A673 (cell line): ENCODE data around the gene MAP3K5.

Experiments used
- EZH2 ChIP-seq: fragments of 200-600 bp; sonication (generic); IDR thresholded peaks from 2 replicates; pipeline ENCODE4 v1.6.1; 2017; ENCODE audit warnings: borderline replicate concordance, low read depth, mild to moderate bottlenecking, mixed read lengths, antibody characterized with exemption, low read length; ENCODE audit not compliant: poor library complexity, severe bottlenecking
- TF ChIP-seq, protein P1 (sequence below): fragments of 300-800, 200-600 bp; sonication (generic); conservative IDR thresholded peaks from 2 replicates; pipeline ENCODE4 v1.5.1; 2017; ENCODE audit warnings: low read depth, mild to moderate bottlenecking, antibody characterized with exemption, low read length, moderate library complexity, mixed read lengths

DNA sequence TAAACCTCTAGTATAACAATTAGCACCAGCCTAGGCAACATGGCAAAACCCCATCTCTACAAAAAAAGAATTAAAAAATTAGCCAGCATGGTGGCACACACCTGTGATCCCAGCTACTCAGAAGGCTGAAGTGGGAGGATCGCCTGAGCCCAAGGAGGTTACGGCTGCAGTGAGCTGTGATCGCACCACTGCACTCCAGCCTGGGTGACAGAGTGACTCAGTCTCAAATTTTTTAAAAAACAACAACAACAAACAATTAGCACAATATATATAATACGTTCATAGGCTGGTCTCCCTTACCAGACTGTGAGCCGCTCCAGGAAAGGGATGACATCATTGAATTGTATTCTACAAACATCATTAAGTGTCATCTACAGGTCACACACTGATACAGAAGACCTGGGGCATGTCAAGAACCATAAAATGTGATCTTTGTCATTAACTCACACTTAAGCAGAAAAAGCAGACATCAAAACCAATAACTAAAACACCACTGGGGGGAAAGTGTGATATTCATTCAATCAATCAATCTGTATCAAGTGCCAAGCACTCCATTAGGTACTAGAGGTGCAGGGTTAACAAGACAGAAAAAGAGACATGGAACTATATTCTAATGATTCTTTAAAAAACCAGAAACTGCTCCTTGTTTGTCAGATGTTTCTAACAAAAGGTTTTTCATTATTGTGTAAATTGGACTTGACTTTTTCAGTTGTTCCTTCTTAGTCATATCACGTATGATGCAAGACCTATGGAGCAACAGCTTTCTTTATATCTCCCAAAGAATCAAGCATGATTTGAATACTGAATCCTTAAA, 17.8 kb downstream of the MAP3K5 start:
- TF ChIP-seq, protein P1, sequence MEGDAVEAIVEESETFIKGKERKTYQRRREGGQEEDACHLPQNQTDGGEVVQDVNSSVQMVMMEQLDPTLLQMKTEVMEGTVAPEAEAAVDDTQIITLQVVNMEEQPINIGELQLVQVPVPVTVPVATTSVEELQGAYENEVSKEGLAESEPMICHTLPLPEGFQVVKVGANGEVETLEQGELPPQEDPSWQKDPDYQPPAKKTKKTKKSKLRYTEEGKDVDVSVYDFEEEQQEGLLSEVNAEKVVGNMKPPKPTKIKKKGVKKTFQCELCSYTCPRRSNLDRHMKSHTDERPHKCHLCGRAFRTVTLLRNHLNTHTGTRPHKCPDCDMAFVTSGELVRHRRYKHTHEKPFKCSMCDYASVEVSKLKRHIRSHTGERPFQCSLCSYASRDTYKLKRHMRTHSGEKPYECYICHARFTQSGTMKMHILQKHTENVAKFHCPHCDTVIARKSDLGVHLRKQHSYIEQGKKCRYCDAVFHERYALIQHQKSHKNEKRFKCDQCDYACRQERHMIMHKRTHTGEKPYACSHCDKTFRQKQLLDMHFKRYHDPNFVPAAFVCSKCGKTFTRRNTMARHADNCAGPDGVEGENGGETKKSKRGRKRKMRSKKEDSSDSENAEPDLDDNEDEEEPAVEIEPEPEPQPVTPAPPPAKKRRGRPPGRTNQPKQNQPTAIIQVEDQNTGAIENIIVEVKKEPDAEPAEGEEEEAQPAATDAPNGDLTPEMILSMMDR = no peak
- TF ChIP-seq EZH2 = no peak
